ENCODE results near the gene CSNK2A1.

DNA sequence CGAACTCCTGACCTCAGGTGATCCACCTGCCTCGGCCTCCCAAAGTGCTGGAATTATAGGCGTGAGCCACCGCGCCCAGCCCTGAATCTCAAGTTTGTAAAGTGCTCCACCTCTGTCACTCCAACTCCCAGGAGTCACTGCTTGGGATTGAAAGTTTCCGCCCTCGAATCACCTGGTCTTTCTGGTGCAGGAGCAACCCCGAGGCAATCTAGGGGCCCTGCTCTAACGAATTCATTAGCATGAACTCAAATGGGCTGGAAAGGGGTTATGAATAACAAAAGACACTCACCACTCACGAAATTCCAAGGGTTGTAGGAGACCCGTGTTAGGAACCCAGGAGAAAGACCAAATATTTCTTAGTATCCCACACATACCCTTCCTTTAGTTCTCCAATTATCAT lies 109.4 kb downstream of the CSNK2A1 start:
- TF ChIP-seq, protein P1, sequence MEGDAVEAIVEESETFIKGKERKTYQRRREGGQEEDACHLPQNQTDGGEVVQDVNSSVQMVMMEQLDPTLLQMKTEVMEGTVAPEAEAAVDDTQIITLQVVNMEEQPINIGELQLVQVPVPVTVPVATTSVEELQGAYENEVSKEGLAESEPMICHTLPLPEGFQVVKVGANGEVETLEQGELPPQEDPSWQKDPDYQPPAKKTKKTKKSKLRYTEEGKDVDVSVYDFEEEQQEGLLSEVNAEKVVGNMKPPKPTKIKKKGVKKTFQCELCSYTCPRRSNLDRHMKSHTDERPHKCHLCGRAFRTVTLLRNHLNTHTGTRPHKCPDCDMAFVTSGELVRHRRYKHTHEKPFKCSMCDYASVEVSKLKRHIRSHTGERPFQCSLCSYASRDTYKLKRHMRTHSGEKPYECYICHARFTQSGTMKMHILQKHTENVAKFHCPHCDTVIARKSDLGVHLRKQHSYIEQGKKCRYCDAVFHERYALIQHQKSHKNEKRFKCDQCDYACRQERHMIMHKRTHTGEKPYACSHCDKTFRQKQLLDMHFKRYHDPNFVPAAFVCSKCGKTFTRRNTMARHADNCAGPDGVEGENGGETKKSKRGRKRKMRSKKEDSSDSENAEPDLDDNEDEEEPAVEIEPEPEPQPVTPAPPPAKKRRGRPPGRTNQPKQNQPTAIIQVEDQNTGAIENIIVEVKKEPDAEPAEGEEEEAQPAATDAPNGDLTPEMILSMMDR (IDR thresholded peaks at IDR 0.05; ENCODE audit: insufficient read depth, low read length): no peak
- no peak for TF ChIP-seq POLR2AphosphoS5 (IDR thresholded peaks at IDR 0.05; ENCODE audit: low read depth)
- TF ChIP-seq, protein P2, sequence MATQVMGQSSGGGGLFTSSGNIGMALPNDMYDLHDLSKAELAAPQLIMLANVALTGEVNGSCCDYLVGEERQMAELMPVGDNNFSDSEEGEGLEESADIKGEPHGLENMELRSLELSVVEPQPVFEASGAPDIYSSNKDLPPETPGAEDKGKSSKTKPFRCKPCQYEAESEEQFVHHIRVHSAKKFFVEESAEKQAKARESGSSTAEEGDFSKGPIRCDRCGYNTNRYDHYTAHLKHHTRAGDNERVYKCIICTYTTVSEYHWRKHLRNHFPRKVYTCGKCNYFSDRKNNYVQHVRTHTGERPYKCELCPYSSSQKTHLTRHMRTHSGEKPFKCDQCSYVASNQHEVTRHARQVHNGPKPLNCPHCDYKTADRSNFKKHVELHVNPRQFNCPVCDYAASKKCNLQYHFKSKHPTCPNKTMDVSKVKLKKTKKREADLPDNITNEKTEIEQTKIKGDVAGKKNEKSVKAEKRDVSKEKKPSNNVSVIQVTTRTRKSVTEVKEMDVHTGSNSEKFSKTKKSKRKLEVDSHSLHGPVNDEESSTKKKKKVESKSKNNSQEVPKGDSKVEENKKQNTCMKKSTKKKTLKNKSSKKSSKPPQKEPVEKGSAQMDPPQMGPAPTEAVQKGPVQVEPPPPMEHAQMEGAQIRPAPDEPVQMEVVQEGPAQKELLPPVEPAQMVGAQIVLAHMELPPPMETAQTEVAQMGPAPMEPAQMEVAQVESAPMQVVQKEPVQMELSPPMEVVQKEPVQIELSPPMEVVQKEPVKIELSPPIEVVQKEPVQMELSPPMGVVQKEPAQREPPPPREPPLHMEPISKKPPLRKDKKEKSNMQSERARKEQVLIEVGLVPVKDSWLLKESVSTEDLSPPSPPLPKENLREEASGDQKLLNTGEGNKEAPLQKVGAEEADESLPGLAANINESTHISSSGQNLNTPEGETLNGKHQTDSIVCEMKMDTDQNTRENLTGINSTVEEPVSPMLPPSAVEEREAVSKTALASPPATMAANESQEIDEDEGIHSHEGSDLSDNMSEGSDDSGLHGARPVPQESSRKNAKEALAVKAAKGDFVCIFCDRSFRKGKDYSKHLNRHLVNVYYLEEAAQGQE (IDR thresholded peaks at IDR 0.05; ENCODE audit: insufficient replicate concordance, low read depth): no peak
